ENCODE results near the gene COL6A2. TPM values are rescaled to one million over a fixed set of nuclear protein-coding genes. Genes with fewer than 3 reads are reported as not detected.

Gene COL6A2
- total RNA-seq, 1 experiment from 2014 or later: 129 TPM

DNA sequence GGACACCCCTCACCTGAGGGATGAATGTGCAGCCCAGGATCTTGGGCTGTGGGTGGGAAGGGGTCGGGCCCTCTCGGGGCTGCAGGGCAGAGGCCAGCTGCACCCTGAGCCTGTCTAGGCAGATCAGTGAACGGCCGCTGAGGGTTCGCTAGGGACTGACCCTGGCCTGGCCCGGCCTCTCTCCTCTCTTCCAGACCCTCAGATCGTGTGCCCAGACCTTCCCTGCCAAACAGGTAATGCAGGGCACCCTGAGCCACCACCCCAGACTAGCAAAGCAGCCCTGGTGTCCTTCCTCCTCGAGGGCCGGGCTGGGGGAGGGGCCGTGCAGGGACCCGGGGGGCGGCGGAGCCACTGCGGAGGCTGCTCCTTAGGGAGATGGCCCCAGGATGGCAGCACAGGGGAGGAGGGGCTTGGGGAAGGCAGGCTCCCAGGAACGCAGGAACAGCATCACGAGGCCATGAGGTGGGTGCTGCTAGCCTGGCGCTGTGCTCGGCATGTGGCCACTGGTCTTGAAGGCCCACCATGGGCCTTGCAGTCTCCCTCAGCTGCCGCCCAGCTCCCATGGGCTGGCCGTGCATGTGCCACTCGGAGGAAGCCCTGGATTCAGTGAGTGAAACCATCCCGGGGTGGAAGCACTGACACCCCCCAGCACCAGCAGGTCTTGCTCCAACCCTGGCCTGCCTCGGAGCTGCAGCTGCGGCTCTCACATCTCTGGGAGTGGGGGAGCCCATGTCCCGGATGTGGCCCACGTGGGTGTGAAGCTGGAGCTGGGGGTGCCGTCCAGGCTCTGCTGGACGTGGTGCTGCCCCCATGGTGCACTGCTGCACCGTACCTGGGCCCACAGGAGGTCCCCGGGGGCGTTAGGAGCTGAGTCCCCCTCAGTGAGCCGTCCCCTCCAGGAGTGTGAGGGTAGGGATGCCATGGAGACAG is 28.7 kb downstream of the COL6A2 start:
- no peaks in the 10 kb centered on the region for H3K27me3 Mint-ChIP-seq (ENCODE audit: low read depth)
- peaks cover 9 to 38% (median 17%) of the 10 kb centered on the region in 3 experiments for H3K36me3 Mint-ChIP-seq (ENCODE audit: insufficient read depth in 1 of 3, low read depth in 3 of 3)
- WGBS (ENCODE audit: extremely low coverage, insufficient read length, low lambda C conversion rate): no CpG with 5 or more reads among the region's 32 CpGs
- Histone ChIP-seq H2BK12ac (ENCODE audit: insufficient read length, low read depth, low read length) (no peak overlapping the region), H3K56ac (ENCODE audit: insufficient read length, low read depth, low read length) (no peak overlapping the region), H4K20me1 (ENCODE audit: control insufficient read depth, insufficient read depth, insufficient read length) (no peaks in the 10 kb centered on the region), H4K91ac (ENCODE audit: insufficient read length, low read depth, low read length) (no peak overlapping the region), H2AK5ac (ENCODE audit: insufficient read length, low read length) (no peak overlapping the region), H2BK120ac (ENCODE audit: low read depth, low read length, poor library complexity, severe bottlenecking) (no peak overlapping the region), H3K14ac (ENCODE audit: insufficient read depth, low read length) (no peak overlapping the region), H3K9ac (ENCODE audit: extremely low read depth, insufficient read length, low read length) (no peak overlapping the region), H3K27me3 (ENCODE audit: insufficient read depth, low read length) (no peaks in the 10 kb centered on the region), H2AFZ (ENCODE audit: low read length) (no peak overlapping the region), H3K4me2 (ENCODE audit: insufficient read depth, insufficient read length, low read length) (no peak overlapping the region), H3K4ac (ENCODE audit: low read depth, low read length) (no peak overlapping the region), H3K79me2 (ENCODE audit: insufficient read depth, low read length) (no peaks in the 10 kb centered on the region), H3K4me1 (ENCODE audit: insufficient read depth, low read length) (no peaks in the 10 kb centered on the region), H2BK20ac (ENCODE audit: low read depth, low read length, poor library complexity, severe bottlenecking) (no peak overlapping the region), H3K79me1 (ENCODE audit: insufficient read depth, low read depth, low read length, poor library complexity, severe bottlenecking) (no peaks in the 10 kb centered on the region), H2BK5ac (ENCODE audit: insufficient read length, low read length) (no peak overlapping the region), H3K23ac (ENCODE audit: insufficient read length, low read depth, low read length) (no peak overlapping the region), H3T11ph (ENCODE audit: low read length) (no peak overlapping the region), H3K27ac (ENCODE audit: insufficient read length, low read depth, low read length) (no peak overlapping the region), H4K5ac (ENCODE audit: insufficient read length, low read depth, low read length) (no peak overlapping the region), H4K8ac (replicated peaks; ENCODE audit: insufficient read length, low read depth, low read length) (no peak overlapping the region), H3K23me2 (ENCODE audit: insufficient read length, low read depth, low read length, poor library complexity, severe bottlenecking) (no peaks in the 10 kb centered on the region), H3K9me3 (ENCODE audit: control insufficient read depth, low read depth, low read length) (no peaks in the 10 kb centered on the region), H2BK15ac (ENCODE audit: low read depth, low read length) (no peak overlapping the region), H3K18ac (ENCODE audit: insufficient read length, low read depth, low read length) (no peak overlapping the region)
- TF ChIP-seq, protein P1, sequence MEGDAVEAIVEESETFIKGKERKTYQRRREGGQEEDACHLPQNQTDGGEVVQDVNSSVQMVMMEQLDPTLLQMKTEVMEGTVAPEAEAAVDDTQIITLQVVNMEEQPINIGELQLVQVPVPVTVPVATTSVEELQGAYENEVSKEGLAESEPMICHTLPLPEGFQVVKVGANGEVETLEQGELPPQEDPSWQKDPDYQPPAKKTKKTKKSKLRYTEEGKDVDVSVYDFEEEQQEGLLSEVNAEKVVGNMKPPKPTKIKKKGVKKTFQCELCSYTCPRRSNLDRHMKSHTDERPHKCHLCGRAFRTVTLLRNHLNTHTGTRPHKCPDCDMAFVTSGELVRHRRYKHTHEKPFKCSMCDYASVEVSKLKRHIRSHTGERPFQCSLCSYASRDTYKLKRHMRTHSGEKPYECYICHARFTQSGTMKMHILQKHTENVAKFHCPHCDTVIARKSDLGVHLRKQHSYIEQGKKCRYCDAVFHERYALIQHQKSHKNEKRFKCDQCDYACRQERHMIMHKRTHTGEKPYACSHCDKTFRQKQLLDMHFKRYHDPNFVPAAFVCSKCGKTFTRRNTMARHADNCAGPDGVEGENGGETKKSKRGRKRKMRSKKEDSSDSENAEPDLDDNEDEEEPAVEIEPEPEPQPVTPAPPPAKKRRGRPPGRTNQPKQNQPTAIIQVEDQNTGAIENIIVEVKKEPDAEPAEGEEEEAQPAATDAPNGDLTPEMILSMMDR (conservative IDR thresholded peaks at IDR 0.05): no peak
- H3K9me3 Mint-ChIP-seq: no peaks in the 10 kb centered on the region; a peak in 1 of 5 replicates
- H3K4me3 Mint-ChIP-seq: no peak overlapping the region
- H3K4me1 Mint-ChIP-seq: peaks cover 0 to 15% of the 10 kb centered on the region in 2 experiments; a peak in 2 of 4 replicates
- no peak overlapping the region; a peak in 1 of 7 replicates for H3K27ac Mint-ChIP-seq
- DNase-seq: peak; percentile 25

Data from H9 (cell line).